Fibroblast of mammary gland (primary cell): ENCODE measurements around the gene FANCC.

Experiments
- DNase-seq: peaks from one replicate; pipeline ENCODE4 v3.0.0-alpha.2; 2010; ENCODE audit warnings: low read depth
- H3K4me3 ChIP-seq: 2 replicates; pipeline ENCODE4 v1.5.1; 2011; ENCODE audit warnings: low read depth, mild to moderate bottlenecking, low read length, moderate library complexity; ENCODE audit not compliant: control insufficient read depth
- CTCF ChIP-seq: conservative IDR thresholded peaks from 2 replicates; pipeline ENCODE4 v1.5.1; 2011; ENCODE audit warnings: low read depth, low read length, inconsistent platforms; ENCODE audit not compliant: control insufficient read depth, insufficient read depth

The FANCC gene

GRCh38 chr9:95355500-95355899 lies 38.0 kb upstream of the FANCC start:
- TF ChIP-seq CTCF = no peak
- no peak for DNase-seq
- H3K4me3 ChIP-seq = no peak overlapping the region

- no peak for DNase-seq
- TF ChIP-seq CTCF = no peak
- H3K4me3 ChIP-seq = no peak overlapping the region
These were observed 33.5 kb upstream of the FANCC start for GRCh38 chr9:95351051-95351450.

GRCh38 chr9:95350266-95350665 lies 32.8 kb upstream of the FANCC start:
- H3K4me3 ChIP-seq = no peak overlapping the region
- no peak for TF ChIP-seq CTCF
- DNase-seq = no peak

GRCh38 chr9:95349091-95350038 lies 31.9 kb upstream of the FANCC start:
- DNase-seq = no peak
- no peak overlapping the region for H3K4me3 ChIP-seq
- no peak for TF ChIP-seq CTCF

- no peak overlapping the region for H3K4me3 ChIP-seq
- DNase-seq = no peak
- TF ChIP-seq CTCF = no peak
These were observed 28.5 kb upstream of the FANCC start for GRCh38 chr9:95346021-95346420.

- no peak for TF ChIP-seq CTCF
- H3K4me3 ChIP-seq = no peak overlapping the region
- DNase-seq = no peak
These were observed 27.3 kb upstream of the FANCC start for GRCh38 chr9:95344735-95345325.
